ENCODE results near the gene SAT2. TPM values are rescaled to one million over a fixed set of nuclear protein-coding genes. Genes with fewer than 3 reads are reported as not detected.
A peak's percentile ranks its signal among the peaks of the same experiment; 100 is the strongest.

SAT2 gene
- total RNA-seq, 2 donors from 2014 or later: 82.7 to 103 TPM

DNA sequence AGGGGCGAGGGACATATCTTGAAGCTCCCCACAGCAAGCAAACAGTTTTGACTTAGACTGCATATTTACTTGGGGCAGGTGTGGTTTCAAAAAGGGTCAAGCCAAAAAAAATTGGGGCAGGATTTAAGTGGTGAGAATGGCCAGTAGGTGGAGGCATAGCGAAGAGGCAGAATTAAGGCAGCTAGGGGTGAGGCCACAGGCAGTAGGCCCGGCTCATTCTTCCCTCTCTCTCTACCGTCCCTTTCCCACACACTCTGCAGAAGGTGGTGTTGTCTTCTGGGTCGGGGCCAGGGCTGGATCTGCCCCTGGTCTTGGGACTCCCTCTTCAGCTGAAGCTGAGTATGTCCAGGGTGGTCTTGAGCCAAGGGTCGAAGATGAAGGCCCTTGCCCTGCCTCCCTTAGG, 4.9 kb upstream of the SAT2 start:
- no peak overlapping the region for H3K27ac Mint-ChIP-seq
- H3K9ac ChIP-seq (ENCODE audit: extremely low read depth, low read length, poor library complexity, severe bottlenecking): no peak overlapping the region
- H3K4me1 Mint-ChIP-seq: peaks cover 11% of the 10 kb centered on the region
- no peaks in the 10 kb centered on the region for H3K27me3 ChIP-seq (ENCODE audit: control insufficient read depth, insufficient read depth, low read length, poor library complexity, severe bottlenecking)
- H3K27me3 Mint-ChIP-seq (ENCODE audit: insufficient read depth): no peaks in the 10 kb centered on the region
- peaks cover 5% of the 10 kb centered on the region for H3K4me1 ChIP-seq (ENCODE audit: control insufficient read depth, insufficient read depth, low read length)
- DNase-seq: peak; percentile 88
- 60 to 78% methylated on average over 1 to 6 of the region's 6 CpGs for WGBS, 2 experiments (ENCODE audit: insufficient coverage in 1 of 2, insufficient read length in 1 of 2)
- no peak overlapping the region for H3K4me3 Mint-ChIP-seq
- no peaks in the 10 kb centered on the region for H3K9me3 Mint-ChIP-seq
- H3K9me3 ChIP-seq (ENCODE audit: control insufficient read depth, low read length): no peaks in the 10 kb centered on the region
- no peak overlapping the region for H3K4me3 ChIP-seq (ENCODE audit: low read length)
- no peak overlapping the region for H3K27ac ChIP-seq (ENCODE audit: low read depth, low read length)
- H3K36me3 ChIP-seq (ENCODE audit: control insufficient read depth, insufficient read depth, low read length): no peaks in the 10 kb centered on the region
- no peaks in the 10 kb centered on the region for H3K36me3 Mint-ChIP-seq (ENCODE audit: low read depth)
- TF ChIP-seq, protein P1, sequence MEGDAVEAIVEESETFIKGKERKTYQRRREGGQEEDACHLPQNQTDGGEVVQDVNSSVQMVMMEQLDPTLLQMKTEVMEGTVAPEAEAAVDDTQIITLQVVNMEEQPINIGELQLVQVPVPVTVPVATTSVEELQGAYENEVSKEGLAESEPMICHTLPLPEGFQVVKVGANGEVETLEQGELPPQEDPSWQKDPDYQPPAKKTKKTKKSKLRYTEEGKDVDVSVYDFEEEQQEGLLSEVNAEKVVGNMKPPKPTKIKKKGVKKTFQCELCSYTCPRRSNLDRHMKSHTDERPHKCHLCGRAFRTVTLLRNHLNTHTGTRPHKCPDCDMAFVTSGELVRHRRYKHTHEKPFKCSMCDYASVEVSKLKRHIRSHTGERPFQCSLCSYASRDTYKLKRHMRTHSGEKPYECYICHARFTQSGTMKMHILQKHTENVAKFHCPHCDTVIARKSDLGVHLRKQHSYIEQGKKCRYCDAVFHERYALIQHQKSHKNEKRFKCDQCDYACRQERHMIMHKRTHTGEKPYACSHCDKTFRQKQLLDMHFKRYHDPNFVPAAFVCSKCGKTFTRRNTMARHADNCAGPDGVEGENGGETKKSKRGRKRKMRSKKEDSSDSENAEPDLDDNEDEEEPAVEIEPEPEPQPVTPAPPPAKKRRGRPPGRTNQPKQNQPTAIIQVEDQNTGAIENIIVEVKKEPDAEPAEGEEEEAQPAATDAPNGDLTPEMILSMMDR (conservative IDR thresholded peaks at IDR 0.05): peak; percentile 87

DNA sequence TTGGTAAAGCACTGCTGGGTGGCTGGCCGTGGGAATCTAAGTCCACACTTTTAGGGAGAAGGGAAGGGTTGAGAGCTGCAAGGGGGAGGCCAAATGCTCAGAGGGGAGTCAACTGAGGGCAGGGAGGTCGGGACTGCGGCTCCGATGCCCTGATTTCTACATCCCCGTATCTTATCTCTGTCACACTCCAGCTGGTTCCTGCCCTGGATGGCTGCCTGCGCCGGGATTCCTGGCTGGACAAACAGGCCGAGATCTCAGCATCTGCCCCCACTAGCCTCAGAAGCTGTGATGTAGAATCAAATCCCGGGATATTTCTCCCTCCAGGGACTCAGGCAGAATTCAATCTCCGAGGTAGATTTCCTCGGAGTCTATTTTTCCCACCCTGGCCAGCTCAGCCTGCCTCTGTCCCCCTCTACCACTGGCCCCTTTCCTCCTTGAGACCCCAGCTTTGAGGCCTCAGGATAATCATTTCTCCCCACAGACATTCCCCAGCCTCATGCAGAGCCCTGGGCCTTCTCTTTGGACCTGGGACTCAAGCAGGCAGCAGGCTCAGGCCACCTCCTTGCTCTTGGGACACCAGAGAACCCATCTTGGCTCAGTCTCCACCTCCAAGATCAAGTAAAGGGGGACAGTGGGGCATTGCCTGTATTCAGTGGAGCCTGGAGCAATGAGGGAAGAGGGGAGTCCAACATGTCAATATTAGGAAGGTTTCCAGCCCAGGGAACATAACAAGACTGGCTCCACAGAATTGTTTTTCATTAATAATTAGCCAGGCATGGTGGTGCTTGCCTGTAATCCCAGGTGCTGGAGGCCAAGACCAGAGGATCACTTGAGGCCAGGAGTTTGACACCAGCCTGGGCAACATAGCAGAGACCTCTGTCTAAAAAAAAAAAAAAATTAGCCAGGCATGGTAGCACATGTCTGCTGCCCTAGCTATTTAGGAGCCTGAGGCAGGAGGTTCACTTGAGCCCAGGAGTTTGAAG, 4.1 kb upstream of the SAT2 start:
- peak overlapping the region; percentile 13 for H3K27ac Mint-ChIP-seq
- 89 to 92% methylated on average over 9 to 11 of the region's 11 CpGs for WGBS, 2 experiments (ENCODE audit: insufficient coverage in 1 of 2, insufficient read length in 1 of 2)
- no peak for DNase-seq
- Histone ChIP-seq H3K36me3 (ENCODE audit: control insufficient read depth, insufficient read depth, low read length) (no peaks in the 10 kb centered on the region), H3K27me3 (ENCODE audit: control insufficient read depth, insufficient read depth, low read length, poor library complexity, severe bottlenecking) (no peaks in the 10 kb centered on the region), H3K27ac (ENCODE audit: low read depth, low read length) (no peak overlapping the region), H3K4me3 (ENCODE audit: low read length) (no peak overlapping the region), H3K9ac (ENCODE audit: extremely low read depth, low read length, poor library complexity, severe bottlenecking) (no peak overlapping the region), H3K9me3 (ENCODE audit: control insufficient read depth, low read length) (no peaks in the 10 kb centered on the region), H3K4me1 (ENCODE audit: control insufficient read depth, insufficient read depth, low read length) (peaks cover 7% of the 10 kb centered on the region)
- H3K9me3 Mint-ChIP-seq: no peaks in the 10 kb centered on the region
- H3K27me3 Mint-ChIP-seq (ENCODE audit: insufficient read depth): no peaks in the 10 kb centered on the region
- H3K4me3 Mint-ChIP-seq: no peak overlapping the region
- H3K4me1 Mint-ChIP-seq: peaks cover 13% of the 10 kb centered on the region
- TF ChIP-seq, protein P1 (conservative IDR thresholded peaks at IDR 0.05): no peak
- peaks cover 2% of the 10 kb centered on the region for H3K36me3 Mint-ChIP-seq (ENCODE audit: low read depth)

DNA sequence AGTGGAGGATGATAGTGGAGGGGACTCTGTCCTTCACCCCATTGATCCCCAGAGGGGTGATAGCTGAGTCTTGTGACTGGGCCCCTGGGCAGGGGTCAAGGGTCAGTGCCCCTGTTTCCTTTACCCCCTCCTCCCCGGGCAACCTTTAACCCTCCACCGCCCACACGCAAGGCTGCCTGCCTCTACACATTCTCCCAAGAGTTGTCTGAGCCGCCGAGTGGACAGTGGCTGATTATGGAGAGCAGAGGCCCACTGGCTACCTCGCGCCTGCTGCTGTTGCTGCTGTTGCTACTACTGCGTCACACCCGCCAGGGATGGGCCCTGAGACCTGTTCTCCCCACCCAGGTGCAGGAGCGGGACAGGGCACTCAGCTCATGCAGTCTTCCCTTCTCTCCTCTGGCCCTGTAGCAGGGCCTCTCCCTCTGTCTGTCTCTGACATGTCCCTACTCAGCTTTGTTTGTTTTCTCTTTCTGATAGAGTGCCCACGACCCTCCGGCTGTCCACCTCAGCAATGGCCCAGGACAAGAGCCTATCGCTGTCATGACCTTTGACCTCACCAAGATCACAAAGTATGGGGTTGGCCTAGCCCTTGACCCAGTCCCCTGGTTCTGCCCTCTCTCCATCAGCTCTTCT, 2.4 kb upstream of the SAT2 start, which contains the start of gene SHBG:
TSS of gene SHBG (plus strand) at position 197 of the 633 bp plus-strand sequence. CDS start at position 235, 38 bp downstream.
- no peak within 1 kb of the TSS for H3K9ac ChIP-seq (ENCODE audit: extremely low read depth, low read length, poor library complexity, severe bottlenecking)
- H3K4me3 ChIP-seq (ENCODE audit: low read length): no peak within 1 kb of the TSS
- H3K27ac ChIP-seq (ENCODE audit: low read depth, low read length): no peak within 1 kb of the TSS
- Mint-ChIP-seq H3K27ac (no peak within 1 kb of the TSS), H3K9me3 (no peaks in the 10 kb centered on the region), H3K36me3 (ENCODE audit: low read depth) (peaks cover 8% of the 10 kb centered on the region), H3K4me3 (no peak within 1 kb of the TSS), H3K4me1 (peaks cover 11% of the 10 kb centered on the region), H3K27me3 (ENCODE audit: insufficient read depth) (no peaks in the 10 kb centered on the region)
- TF ChIP-seq, protein P1 (conservative IDR thresholded peaks at IDR 0.05): no peak
- WGBS, 2 experiments (ENCODE audit: insufficient coverage in 1 of 2, insufficient read length in 1 of 2): 91 to 94% methylated on average over 8 to 13 of the region's 13 CpGs
- H3K27me3 ChIP-seq (ENCODE audit: control insufficient read depth, insufficient read depth, low read length, poor library complexity, severe bottlenecking): no peaks in the 10 kb centered on the region
- peaks cover 10% of the 10 kb centered on the region for H3K36me3 ChIP-seq (ENCODE audit: control insufficient read depth, insufficient read depth, low read length)
- H3K4me1 ChIP-seq (ENCODE audit: control insufficient read depth, insufficient read depth, low read length): peaks cover 9% of the 10 kb centered on the region
- H3K9me3 ChIP-seq (ENCODE audit: control insufficient read depth, low read length): no peaks in the 10 kb centered on the region
- peak; percentile 47 for DNase-seq

Measured in endodermal cell (in vitro differentiated cells).